ENCODE measurements around the gene HS6ST2.

DNA sequence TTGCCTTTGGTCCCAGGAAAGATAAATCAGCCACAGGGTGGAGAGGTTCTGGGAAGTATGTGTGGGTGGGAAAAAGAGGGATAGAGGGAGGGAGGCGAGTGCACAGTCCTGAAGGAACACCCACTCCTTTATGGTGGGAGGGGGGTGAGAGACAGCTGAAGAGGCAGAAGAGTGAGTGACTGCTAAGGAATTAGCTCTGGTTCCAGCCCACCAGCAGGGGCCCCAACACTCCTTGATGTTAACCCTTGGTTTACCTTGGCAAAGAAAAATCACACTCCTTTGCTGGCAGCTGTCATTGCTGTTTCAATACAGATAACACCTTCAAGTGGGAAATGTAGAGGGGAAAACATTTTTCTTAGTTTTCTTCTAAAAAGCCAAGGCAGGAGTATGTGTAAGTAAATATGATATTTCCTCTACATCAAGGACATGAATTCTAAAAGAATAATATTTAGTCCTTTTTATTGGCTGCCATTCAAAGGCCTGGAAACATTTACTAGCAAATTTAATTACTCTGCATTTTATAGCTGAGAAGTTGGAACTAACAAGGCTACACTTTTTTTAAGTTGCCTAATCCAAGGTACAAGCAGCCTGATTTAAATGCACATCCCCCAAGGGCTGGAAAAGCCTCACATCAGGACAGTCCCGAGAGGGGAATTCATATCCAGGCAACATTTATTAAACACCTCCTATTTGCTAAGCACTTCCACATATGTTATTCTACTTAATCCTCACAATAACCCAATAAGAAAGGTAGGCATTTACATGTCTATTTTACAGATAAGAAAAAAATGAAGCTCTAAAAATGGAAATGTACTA, 81.7 kb downstream of the HS6ST2 start:
- TF ChIP-seq CTCF (conservative IDR thresholded peaks at IDR 0.05; ENCODE audit: low read depth, low read length) (no peak), EZH2phosphoT487 (IDR thresholded peaks at IDR 0.05; ENCODE audit: borderline replicate concordance, low read length) (no peak)
